H9 (cell line): Measurements from ENCODE around the gene ERC2. TPM values are rescaled to one million over a fixed set of nuclear protein-coding genes. Genes with fewer than 3 reads are reported as not detected.

ENCODE experiments used
- DNase-seq: peaks from one replicate; pipeline ENCODE4 v3.0.0-alpha.2; 2017
- H2AFZ ChIP-seq: one replicate; pipeline ENCODE4 v1.6.1; 2013; ENCODE audit warnings: mild to moderate bottlenecking, low read length, control low read depth, moderate library complexity
- H2AK5ac ChIP-seq: 2 replicates; pipeline ENCODE4 v1.6.1; 2013; ENCODE audit warnings: low read length, control low read depth, mixed read lengths; ENCODE audit not compliant: insufficient read length
- H2BK120ac ChIP-seq: one replicate; pipeline ENCODE4 v1.6.1; 2013; ENCODE audit warnings: low read depth, mild to moderate bottlenecking, low read length, control low read depth, inconsistent platforms; ENCODE audit not compliant: poor library complexity, severe bottlenecking
- H2BK12ac ChIP-seq: 2 replicates; pipeline ENCODE4 v1.6.1; 2013; ENCODE audit warnings: low read length, control low read depth, mixed read lengths, low read depth; ENCODE audit not compliant: insufficient read length
- H2BK15ac ChIP-seq: 2 replicates; pipeline ENCODE4 v1.6.1; 2013; ENCODE audit warnings: low read depth, low read length, control low read depth
- H2BK20ac ChIP-seq: one replicate; pipeline ENCODE4 v1.6.1; 2013; ENCODE audit warnings: low read depth, mild to moderate bottlenecking, low read length, control low read depth, inconsistent platforms; ENCODE audit not compliant: poor library complexity, severe bottlenecking
- H2BK5ac ChIP-seq: 2 replicates; pipeline ENCODE4 v1.6.1; 2013; ENCODE audit warnings: low read length, control low read depth, mixed read lengths; ENCODE audit not compliant: insufficient read length
- H3K14ac ChIP-seq: 2 replicates; pipeline ENCODE4 v1.6.1; 2013; ENCODE audit warnings: low read length, control low read depth; ENCODE audit not compliant: insufficient read depth
- H3K18ac ChIP-seq: 2 replicates; pipeline ENCODE4 v1.6.1; 2013; ENCODE audit warnings: low read depth, mild to moderate bottlenecking, mixed read lengths, low read length, control low read depth; ENCODE audit not compliant: insufficient read length
- H3K23ac ChIP-seq: 2 replicates; pipeline ENCODE4 v1.6.1; 2013; ENCODE audit warnings: low read length, control low read depth, mixed read lengths, low read depth; ENCODE audit not compliant: insufficient read length
- H3K23me2 ChIP-seq: 2 replicates; pipeline ENCODE4 v1.6.1; 2013; ENCODE audit warnings: low read depth, mild to moderate bottlenecking, mixed read lengths, low read length, control low read depth; ENCODE audit not compliant: insufficient read length, poor library complexity, severe bottlenecking
- H3K27ac ChIP-seq: 2 replicates; pipeline ENCODE4 v1.5.1; 2013; ENCODE audit warnings: low read length, control low read depth, mixed read lengths, low read depth; ENCODE audit not compliant: insufficient read length
- H3K27me3 ChIP-seq: 2 replicates; pipeline ENCODE4 v1.6.1; 2013; ENCODE audit warnings: low read length, control low read depth, inconsistent platforms; ENCODE audit not compliant: insufficient read depth
- H3K4ac ChIP-seq: 2 replicates; pipeline ENCODE4 v1.6.1; 2013; ENCODE audit warnings: low read depth, mild to moderate bottlenecking, control low read depth, inconsistent platforms, low read length, moderate library complexity
- H3K4me1 ChIP-seq: 2 replicates; pipeline ENCODE4 v1.6.1; 2013; ENCODE audit warnings: low read length, control low read depth, inconsistent platforms; ENCODE audit not compliant: insufficient read depth
- H3K4me2 ChIP-seq: 2 replicates; pipeline ENCODE4 v1.6.1; 2013; ENCODE audit warnings: low read length, control low read depth, mixed read lengths; ENCODE audit not compliant: insufficient read length, insufficient read depth
- H3K56ac ChIP-seq: 2 replicates; pipeline ENCODE4 v1.6.1; 2013; ENCODE audit warnings: low read depth, mild to moderate bottlenecking, mixed read lengths, low read length, control low read depth; ENCODE audit not compliant: insufficient read length
- H3K79me1 ChIP-seq: 2 replicates; pipeline ENCODE4 v1.6.1; 2013; ENCODE audit warnings: low read depth, mild to moderate bottlenecking, moderate library complexity, low read length, control low read depth, inconsistent platforms; ENCODE audit not compliant: insufficient read depth, poor library complexity, severe bottlenecking
- H3K79me2 ChIP-seq: 2 replicates; pipeline ENCODE4 v1.6.1; 2013; ENCODE audit warnings: low read length, control low read depth, inconsistent platforms; ENCODE audit not compliant: insufficient read depth
- H3K9ac ChIP-seq: 2 replicates; pipeline ENCODE4 v1.6.1; 2013; ENCODE audit warnings: low read length, control low read depth, mixed read lengths; ENCODE audit not compliant: insufficient read length; ENCODE audit errors: extremely low read depth
- H3K9me3 ChIP-seq: one replicate; pipeline ENCODE4 v1.6.1; 2013; ENCODE audit warnings: low read depth, low read length, inconsistent platforms; ENCODE audit not compliant: control insufficient read depth
- H3T11ph ChIP-seq: one replicate; pipeline ENCODE4 v1.6.1; 2013; ENCODE audit warnings: mild to moderate bottlenecking, low read length, control low read depth, inconsistent platforms
- H4K20me1 ChIP-seq: one replicate; pipeline ENCODE4 v1.6.1; 2013; ENCODE audit not compliant: control insufficient read depth, insufficient read length, insufficient read depth
- H4K5ac ChIP-seq: 2 replicates; pipeline ENCODE4 v1.6.1; 2013; ENCODE audit warnings: low read depth, mild to moderate bottlenecking, mixed read lengths, low read length, control low read depth; ENCODE audit not compliant: insufficient read length
- H4K8ac ChIP-seq: replicated peaks from 2 replicates; pipeline ENCODE4 v1.6.1; 2013; ENCODE audit warnings: low read length, control low read depth, mixed read lengths, low read depth; ENCODE audit not compliant: insufficient read length
- H4K91ac ChIP-seq: 2 replicates; pipeline ENCODE4 v1.6.1; 2013; ENCODE audit warnings: low read depth, mild to moderate bottlenecking, moderate library complexity, mixed read lengths, low read length, control low read depth; ENCODE audit not compliant: insufficient read length
- H3K27ac Mint-ChIP-seq, 3 experiments: 2 replicates in 2 of 3; 3 replicates in 1 of 3; pipeline ENCODE4 v1.8.0; 2020 to 2021; ENCODE audit warnings: mixed read lengths in 3 of 3, mild to moderate bottlenecking in 1 of 3, moderate library complexity in 1 of 3
- H3K27me3 Mint-ChIP-seq: 2 replicates; pipeline ENCODE4 v1.8.0; 2021; ENCODE audit warnings: low read depth, mild to moderate bottlenecking, moderate library complexity, mixed read lengths
- H3K36me3 Mint-ChIP-seq, 3 experiments: 2 replicates in 2 of 3; 3 replicates in 1 of 3; pipeline ENCODE4 v1.8.0; 2020 to 2021; ENCODE audit warnings: low read depth in 3 of 3, mixed read lengths in 3 of 3; ENCODE audit not compliant: insufficient read depth in 1 of 3
- H3K4me1 Mint-ChIP-seq, 2 experiments: 2 replicates each; pipeline ENCODE4 v1.8.0; 2020; ENCODE audit warnings: mixed read lengths in 2 of 2
- H3K4me3 Mint-ChIP-seq, 2 experiments: 2 replicates in 1 of 2; 3 replicates in 1 of 2; pipeline ENCODE4 v1.8.0; 2020 to 2021; ENCODE audit warnings: mild to moderate bottlenecking in 2 of 2, mixed read lengths in 2 of 2, moderate library complexity in 1 of 2
- H3K9me3 Mint-ChIP-seq, 2 experiments: 2 replicates in 1 of 2; 3 replicates in 1 of 2; pipeline ENCODE4 v1.8.0; 2020; ENCODE audit warnings: mild to moderate bottlenecking in 2 of 2, mixed read lengths in 2 of 2, moderate library complexity in 1 of 2
- CTCF ChIP-seq: fragments of 200-600 bp; sonication (generic); conservative IDR thresholded peaks from 3 replicates; pipeline ENCODE4 v1.8.0; 2021; ENCODE audit warnings: antibody characterized with exemption, mild to moderate bottlenecking
- WGBS: extraction: QIAGEN DNeasy Blood & Tissue Kit; methylation state at CpG from one replicate; pipeline ENCODE4 v1.1.7; 2013; ENCODE audit warnings: missing lambda C conversion rate, low lambda C conversion rate, mixed read lengths; ENCODE audit not compliant: insufficient read length; ENCODE audit errors: extremely low coverage; 5-methylcytosine and 5-hydroxymethylcytosine counted together
- total RNA-seq: library from RNA; stranded (reverse); gene quantifications from 2 replicates; pipeline ENCODE4 v1.2.1, GENCODE V29; 2021

ERC2 gene
- total RNA-seq, 1 experiment from 2014 or later: 15.4 TPM

GRCh38 chr3:56086355-56086754 is 381.9 kb downstream of the ERC2 start:
- Histone ChIP-seq H4K8ac (no peak overlapping the region), H3K14ac (no peak overlapping the region), H4K91ac (no peak overlapping the region), H2BK12ac (no peak overlapping the region), H3K23me2 (no peaks in the 10 kb centered on the region), H3K18ac (no peak overlapping the region), H2BK5ac (no peak overlapping the region), H2AK5ac (no peak overlapping the region), H4K5ac (no peak overlapping the region), H4K20me1 (no peaks in the 10 kb centered on the region), H2BK15ac (no peak overlapping the region), H3K9me3 (no peaks in the 10 kb centered on the region), H2BK20ac (no peak overlapping the region), H2AFZ (no peak overlapping the region), H3K4ac (no peak overlapping the region), H3K27me3 (no peaks in the 10 kb centered on the region), H3K23ac (no peak overlapping the region), H2BK120ac (no peak overlapping the region), H3K56ac (no peak overlapping the region), H3K4me1 (no peaks in the 10 kb centered on the region), H3K79me1 (no peaks in the 10 kb centered on the region), H3K79me2 (no peaks in the 10 kb centered on the region), H3K4me2 (no peak overlapping the region), H3K27ac (no peak overlapping the region), H3K9ac (no peak overlapping the region), H3T11ph (no peak overlapping the region)
- H3K4me1 Mint-ChIP-seq: peaks cover 3 to 4% of the 10 kb centered on the region in 2 experiments; a peak in 3 of 4 replicates
- no peaks in the 10 kb centered on the region for H3K27me3 Mint-ChIP-seq
- no peak for TF ChIP-seq CTCF
- no peaks in the 10 kb centered on the region for H3K9me3 Mint-ChIP-seq
- H3K4me3 Mint-ChIP-seq: no peak overlapping the region
- WGBS: no CpG with 5 or more reads among the region's 1 CpG
- H3K36me3 Mint-ChIP-seq: no peaks in the 10 kb centered on the region
- no peak overlapping the region for H3K27ac Mint-ChIP-seq
- no peak for DNase-seq
